ENCODE results near the gene EIF2B2.

EIF2B2 gene

GRCh38 chr14:74974364-74975058 is 28.2 kb upstream of the EIF2B2 start:
- no peak for DNase-seq (ENCODE audit: low spot score)

- DNase-seq (ENCODE audit: low spot score), result no peak
These were observed 27.5 kb upstream of the EIF2B2 start for GRCh38 chr14:74975059-74975810.

- no peak for DNase-seq (ENCODE audit: low spot score)
These were observed 26.2 kb upstream of the EIF2B2 start for GRCh38 chr14:74976264-74977113.

- no peak for DNase-seq (ENCODE audit: low spot score)
These were observed 25.4 kb upstream of the EIF2B2 start for GRCh38 chr14:74977164-74977900.

- no peak for DNase-seq (ENCODE audit: low spot score)
These were observed 24.8 kb upstream of the EIF2B2 start for GRCh38 chr14:74977901-74978385.

- no peak for DNase-seq (ENCODE audit: low spot score)
These were observed 24.2 kb upstream of the EIF2B2 start for GRCh38 chr14:74978416-74978947.

- DNase-seq (ENCODE audit: low spot score), result no peak
These were observed 23.7 kb upstream of the EIF2B2 start for GRCh38 chr14:74979029-74979428.

GRCh38 chr14:74979442-74980397 is 23.0 kb upstream of the EIF2B2 start:
- DNase-seq (ENCODE audit: low spot score), result no peak

GRCh38 chr14:74980398-74980730 is 22.4 kb upstream of the EIF2B2 start:
- no peak for DNase-seq (ENCODE audit: low spot score)

- DNase-seq (ENCODE audit: low spot score), result no peak
These were observed 21.8 kb upstream of the EIF2B2 start for GRCh38 chr14:74980731-74981461.

- DNase-seq (ENCODE audit: low spot score), result no peak
These were observed 21.3 kb upstream of the EIF2B2 start for GRCh38 chr14:74981462-74981782.

- DNase-seq (ENCODE audit: low spot score), result no peak
These were observed 20.9 kb upstream of the EIF2B2 start for GRCh38 chr14:74981833-74982232.

GRCh38 chr14:74982661-74983060 is 20.1 kb upstream of the EIF2B2 start:
- no peak for DNase-seq (ENCODE audit: low spot score)

- DNase-seq (ENCODE audit: low spot score), result no peak
These were observed 19.4 kb upstream of the EIF2B2 start for GRCh38 chr14:74983343-74983742.

- DNase-seq (ENCODE audit: low spot score), result no peak
These were observed 18.3 kb upstream of the EIF2B2 start for GRCh38 chr14:74984236-74985027.

GRCh38 chr14:74985028-74985310 is 17.8 kb upstream of the EIF2B2 start:
- DNase-seq (ENCODE audit: low spot score), result no peak

GRCh38 chr14:74985806-74986205 is 16.9 kb upstream of the EIF2B2 start:
- no peak for DNase-seq (ENCODE audit: low spot score)

- no peak for DNase-seq (ENCODE audit: low spot score)
These were observed 14.6 kb upstream of the EIF2B2 start for GRCh38 chr14:74988131-74988530.

- no peak for DNase-seq (ENCODE audit: low spot score)
These were observed 13.7 kb upstream of the EIF2B2 start for GRCh38 chr14:74988993-74989392.

Data from activated CD4-positive, alpha-beta T cell treated with anti-CD3 and anti-CD28 coated beads, Interleukin-2, Interleukin-4, amounts not matched to agents 100 ng/mL and 50 ng/mL, durations not matched to agents 16 hours and 8 hours (primary cell).